HPDE6-E6E7 (cell line): ENCODE measurements around the gene TMEM164.
"Not testable (repeated sequence)": the region's sequence is repeated elsewhere in the genome, so short reads cannot be mapped to it uniquely, and the experiment has no call there.

Source experiments
- DNase-seq: peaks from one replicate; pipeline ENCODE4 v3.0.0; 2011; ENCODE audit warnings: missing footprints; ENCODE audit errors: extremely low spot score

TMEM164 gene

DNA sequence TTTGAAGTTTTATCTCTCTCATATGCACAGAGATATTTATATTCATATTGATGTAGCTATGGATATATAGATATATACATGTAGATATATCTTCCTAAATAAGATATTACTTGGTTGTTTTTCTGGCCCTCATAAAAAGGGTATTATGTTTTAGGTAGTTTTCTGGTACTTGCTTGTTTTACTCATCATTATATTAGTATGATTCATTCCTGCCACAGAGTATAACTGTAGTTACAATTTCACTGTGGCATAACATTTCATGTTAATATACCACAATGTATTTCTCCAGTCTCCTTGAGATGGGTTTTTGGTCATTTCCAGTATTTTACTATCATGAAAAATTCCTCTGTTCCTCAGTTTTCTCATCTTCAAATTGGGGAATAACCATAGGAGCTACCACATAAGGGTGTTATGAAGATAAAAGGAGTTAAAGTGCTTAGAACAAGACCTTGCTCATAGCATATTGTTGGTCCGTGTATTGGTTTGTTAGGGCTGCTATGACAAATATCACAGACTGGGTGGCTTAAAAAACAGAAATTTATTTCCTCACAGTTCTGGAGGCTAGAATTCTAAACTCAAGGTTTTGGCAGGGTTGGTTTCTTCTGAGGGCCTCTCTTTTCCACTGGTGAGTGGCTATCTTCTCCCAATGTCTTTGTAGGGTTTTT is 129.7 kb downstream of the TMEM164 start:
- no peak for DNase-seq

DNA sequence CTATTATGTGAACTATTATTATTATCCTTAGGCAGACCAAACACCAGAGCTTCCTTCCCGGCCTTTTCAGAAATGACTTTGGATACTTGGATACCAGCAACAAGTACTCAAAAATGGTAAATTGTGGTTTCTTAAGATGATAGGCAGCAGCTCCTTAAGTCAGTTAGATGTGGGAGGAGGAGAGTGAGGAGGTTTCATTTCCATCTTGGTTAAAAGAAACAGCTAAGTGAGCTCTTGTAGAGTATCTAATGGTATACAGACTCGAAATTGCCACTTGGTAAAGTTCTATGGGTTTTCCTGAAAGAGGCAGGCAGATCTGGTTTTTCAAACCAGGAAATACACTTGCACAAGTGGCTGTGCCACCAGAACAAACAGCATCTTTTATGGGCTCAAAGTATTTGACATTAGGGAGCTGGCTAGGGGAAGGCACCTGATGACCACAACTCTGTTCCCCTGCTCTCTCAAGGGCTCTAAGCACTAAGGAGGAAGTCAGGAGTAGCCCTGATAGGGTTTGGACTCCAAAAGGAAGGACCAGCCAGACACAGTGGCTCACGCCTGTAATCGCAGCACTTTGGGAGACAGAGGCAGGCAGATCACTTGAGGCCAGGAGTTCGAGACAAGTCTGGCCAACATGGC is 130.9 kb downstream of the TMEM164 start:
- DNase-seq = no peak

DNA sequence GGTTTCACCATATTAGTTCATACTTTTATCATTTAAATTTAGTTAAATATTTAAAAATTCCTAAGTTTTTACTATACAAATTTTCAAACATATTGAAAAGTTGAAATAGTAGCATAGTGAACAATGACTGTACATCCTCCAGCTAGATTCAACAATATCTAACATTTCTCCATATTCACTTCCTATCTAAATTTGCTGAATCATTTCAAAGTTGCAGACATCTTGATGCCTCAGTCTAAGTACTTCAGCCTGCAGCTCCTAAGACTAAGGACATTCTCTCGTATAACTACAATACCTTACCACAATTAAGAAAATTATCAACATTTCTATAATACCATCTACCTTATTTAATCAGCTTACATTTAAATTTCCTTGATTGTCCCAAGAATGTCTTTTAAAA is 132.7 kb downstream of the TMEM164 start:
- no peak for DNase-seq

DNA sequence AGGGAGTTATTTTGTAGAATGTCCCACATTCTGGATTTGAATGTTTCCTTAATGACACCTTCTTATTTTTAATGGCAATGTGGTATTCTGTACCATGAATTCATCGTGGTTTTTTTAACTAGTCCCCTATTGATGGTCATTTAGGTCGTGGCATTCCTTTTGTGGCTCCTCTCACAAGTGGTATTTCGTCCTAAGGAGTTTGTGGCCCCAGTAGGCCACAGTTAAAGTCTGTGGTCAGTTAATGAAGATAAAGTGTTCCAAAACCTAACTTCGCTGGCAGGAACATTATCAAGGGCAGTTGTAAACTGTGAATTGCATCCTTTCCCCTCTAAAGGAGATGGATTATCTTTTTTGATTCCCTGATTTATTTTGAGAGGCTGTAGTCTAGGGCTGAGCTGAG is 133.2 kb downstream of the TMEM164 start:
- no peak for DNase-seq

DNA sequence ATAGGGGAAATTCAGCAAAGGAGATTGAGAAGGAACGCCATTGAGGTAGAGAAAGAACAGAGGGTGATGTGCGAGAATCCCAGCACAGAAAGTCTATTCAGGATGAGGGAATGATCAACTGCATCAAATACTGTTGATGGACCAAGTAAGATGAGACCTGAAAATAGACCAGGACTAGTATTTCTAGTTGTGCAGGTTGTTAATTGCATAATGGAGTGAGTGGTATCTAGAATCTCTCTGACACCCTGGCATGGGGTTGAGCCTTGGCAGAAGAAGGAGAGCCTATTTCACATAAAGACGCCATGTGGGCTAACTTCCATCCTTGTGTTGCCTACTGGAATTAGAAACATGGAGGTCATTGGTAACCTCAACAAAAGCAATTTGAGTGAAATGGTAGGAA is 135.6 kb downstream of the TMEM164 start:
- no peak for DNase-seq

DNA sequence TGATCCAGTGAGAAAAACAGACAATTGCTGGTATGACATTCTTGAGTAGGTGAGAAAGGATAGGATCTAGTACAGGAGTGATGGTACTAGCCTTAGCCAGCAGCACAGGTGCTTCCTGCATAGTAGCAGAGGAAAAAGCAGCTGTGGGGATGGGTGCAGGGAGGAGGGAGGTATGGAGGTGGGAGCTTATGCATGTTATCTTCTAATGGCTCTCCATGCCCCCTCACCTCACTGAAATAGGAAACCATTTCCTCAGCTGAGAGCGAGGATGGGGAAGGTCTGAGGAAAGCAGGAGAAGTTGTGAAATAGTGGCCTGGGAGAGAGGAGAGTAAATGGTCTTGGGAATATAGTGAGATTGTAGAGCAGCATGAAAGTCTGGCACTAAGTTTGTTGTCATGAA is 136.3 kb downstream of the TMEM164 start:
- no peak for DNase-seq

DNA sequence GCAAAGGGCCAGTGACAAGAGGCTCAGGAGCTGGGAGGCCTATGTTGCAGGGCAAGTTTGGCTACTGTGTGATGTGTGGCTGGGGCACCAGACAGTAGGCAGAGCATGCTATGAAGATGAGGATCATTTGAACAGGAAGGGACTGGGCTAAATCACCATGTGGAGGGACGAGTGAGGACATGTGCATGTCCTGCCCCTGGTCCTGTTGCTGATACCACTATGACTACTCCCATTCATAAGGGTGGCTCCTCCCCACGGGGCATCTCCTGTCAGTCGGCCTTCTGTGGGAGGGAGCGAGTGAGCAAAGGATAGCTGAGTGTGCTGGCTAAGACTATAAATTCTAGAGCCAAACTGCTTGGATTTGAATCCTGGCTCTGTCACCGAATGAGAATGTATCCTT is 139.2 kb downstream of the TMEM164 start:
- peak; percentile 69 for DNase-seq

DNA sequence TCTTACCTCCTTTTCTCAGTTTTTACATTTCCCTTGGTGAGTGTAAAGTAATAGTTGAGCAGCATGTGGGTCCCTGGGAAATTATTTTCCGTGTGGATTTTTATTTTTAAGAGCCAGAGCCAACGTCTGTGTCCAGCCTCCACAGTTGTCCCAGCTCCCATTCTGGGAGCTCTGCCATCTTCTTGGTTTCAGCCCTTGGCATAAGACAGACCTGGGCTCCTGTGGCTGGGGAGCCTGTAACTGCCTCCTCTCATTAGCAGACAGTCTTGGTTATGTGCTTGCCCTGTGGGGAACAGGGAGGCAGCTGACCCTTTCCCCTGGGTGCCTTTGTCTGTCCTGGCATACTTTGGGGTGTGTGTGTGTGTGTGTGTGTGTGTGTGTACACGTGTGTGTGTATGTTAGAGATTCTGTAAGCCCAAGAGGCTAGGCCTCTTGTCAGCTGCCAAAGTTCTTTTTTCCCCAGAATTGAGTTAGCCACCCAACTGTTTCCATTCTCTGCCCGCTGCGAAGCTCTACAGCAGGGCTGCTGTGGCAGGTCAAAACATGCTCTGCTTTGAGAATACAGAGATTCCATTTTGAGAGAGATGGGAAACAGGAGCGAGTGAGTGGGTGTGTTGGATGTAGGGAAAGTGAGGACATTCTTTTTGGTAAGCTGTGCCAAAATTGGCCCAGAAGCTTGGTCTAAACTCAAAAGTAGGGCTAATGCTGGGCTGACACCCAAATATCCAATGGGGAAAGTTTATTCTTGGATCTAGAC is 140.7 kb downstream of the TMEM164 start:
- no peak for DNase-seq

DNA sequence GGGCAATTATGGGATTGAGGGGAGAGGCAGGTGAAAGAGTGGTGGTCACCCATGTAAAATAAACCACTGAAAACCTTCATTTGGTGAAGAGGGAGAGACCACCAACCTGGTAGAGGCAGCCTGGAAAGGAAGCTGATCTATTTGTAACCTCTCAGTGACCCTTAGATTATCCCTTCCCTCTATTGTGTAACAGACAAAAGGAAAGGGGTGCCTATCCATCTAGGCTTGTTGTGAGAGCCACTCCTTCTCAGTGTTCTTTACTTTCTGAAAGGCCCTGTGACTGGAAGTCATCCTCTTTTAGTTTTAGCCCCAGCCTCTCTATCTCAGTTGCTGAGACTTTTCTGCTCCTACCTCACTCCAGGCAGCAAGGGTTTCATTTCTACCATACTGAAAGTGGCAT is 142.4 kb downstream of the TMEM164 start:
- no peak for DNase-seq

DNA sequence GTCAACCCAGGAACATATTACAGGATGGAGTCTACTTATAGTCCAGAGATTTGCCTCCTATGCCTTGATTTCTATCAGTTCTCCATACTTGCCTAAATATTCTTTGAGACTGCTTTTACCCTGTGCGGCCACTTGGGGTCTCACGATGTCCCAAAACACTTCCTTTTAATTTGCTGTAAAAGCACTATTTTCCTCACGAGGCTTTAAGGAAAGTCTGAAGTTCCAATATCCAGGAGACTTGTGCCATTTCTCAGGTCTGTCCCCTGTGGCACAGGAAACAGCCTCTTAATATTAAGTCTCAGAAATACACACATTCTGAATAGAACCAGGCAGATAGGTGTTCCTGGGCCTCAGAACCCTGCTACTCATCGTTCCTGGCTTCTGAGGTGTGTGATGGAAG is 142.9 kb downstream of the TMEM164 start:
- no peak for DNase-seq

DNA sequence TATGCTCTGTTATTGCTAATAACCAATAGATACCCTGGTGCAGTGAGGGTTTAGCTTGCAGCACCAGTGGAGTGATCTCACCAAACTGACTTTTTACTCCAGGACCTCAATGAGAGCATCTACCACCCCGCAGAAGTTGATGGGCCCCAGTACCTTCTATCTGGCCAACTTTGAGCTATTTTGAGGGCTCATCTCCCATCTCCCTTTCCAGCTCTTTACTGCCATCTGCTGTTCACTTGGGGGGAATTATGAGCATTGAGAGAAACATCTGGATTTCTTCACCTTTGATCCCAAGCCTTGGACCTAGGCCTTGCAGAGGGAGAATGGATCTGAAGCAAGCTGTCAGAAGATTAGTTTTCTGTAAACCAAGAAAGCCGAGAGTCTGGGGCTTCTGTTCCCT is 143.6 kb downstream of the TMEM164 start:
- no peak for DNase-seq

DNA sequence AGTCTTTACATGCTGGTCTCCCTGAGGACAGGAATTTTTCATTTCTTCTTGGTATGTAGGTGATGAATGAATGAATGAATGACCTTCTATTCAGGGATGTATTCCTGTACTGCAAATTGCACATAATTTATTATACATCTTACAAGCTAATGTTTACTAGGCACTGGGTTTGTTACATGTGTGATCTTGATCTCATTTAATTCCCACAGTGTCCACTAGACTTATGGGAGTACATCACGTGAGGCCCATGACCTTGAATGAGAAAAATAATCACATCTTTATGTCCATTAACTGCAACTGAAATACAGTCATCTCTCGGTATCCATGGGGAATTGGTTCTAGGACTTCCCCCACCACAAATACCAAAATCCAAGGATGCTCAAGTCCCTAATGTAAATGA is 150.3 kb downstream of the TMEM164 start:
- DNase-seq = no peak

DNA sequence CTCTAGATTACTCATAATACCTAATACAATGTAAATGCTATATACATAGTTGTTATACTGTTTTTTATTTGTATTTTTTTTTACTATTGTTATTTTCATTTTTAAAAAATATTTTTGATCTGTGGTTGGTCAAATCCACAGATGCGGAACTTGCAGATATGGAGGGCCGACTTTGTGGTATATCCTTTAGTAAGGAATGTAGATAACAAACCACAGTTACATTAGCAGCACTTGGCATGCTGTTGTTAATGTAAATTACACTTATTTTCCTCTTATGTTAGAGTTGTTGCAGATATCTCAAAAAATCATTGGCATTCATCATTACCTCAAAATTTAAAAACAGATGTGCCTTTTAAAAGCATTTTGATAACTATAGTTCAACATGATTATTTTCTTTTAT is 151.0 kb downstream of the TMEM164 start:
- no peak for DNase-seq

DNA sequence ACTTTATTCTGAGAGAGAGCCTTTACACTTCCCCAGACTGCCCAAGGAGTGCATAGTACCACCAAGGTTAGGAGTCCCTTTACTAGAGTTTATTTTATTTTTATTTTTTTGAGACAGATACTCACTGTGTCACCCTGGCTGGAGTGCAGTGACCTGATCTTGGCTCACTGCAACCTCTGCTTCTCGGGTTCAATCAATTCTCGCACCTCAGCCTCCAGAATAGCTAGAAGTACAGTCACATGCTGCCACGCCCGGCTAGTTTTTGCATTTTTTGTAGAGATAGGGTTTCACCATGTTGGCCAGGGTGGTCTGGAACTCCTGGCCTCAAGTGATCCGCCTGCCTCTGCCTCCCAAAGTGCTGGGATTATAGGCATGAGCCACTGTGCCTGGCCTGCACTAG is 151.4 kb downstream of the TMEM164 start:
- DNase-seq = not testable (repeated sequence)

DNA sequence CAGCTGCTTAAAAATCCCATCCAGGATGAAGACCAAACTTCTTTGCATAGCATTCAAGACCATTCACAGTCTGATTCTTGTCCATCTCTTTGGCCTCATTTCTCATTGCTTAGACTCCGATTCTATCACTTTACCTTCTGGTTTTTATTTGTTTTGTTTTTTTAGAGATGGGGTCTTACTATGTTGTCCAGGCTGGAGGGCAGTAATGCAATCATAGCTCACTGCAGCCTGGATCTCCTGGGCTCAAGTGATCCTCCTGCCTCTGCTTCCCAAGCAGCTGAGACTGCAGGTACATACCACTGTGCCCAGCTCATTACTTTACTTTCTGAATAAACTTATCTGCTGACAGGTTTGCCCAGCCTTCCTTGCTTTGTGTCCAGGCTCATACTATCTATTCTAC is 152.8 kb downstream of the TMEM164 start:
- DNase-seq = no peak

DNA sequence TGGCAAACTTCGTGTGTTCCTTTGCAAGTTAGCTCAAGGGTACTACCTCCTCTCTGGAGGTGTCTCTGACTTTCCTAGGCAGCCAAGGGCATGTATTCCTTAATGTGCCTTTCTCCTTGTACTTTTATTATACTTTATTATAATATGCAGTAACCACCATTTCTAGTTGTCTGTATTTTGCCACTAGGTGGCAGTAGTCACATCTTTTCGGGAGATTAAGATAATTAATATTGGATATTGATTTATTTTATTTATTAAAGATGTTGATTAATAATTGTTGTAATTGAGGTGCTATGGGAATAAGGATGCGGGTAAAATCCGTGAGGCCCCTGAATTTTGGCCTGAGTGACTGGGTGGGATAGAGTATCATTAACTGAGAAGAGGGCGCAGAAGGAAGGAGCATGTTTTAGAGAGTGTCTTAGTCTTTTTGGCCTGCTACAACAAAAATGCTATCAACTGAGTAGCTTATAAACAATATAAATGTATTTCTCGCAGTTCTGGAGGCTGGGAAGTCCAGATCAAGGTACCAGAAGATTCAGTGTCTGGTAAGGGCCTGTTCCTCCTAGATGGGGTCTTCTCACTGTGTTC is 153.3 kb downstream of the TMEM164 start:
- no peak for DNase-seq

DNA sequence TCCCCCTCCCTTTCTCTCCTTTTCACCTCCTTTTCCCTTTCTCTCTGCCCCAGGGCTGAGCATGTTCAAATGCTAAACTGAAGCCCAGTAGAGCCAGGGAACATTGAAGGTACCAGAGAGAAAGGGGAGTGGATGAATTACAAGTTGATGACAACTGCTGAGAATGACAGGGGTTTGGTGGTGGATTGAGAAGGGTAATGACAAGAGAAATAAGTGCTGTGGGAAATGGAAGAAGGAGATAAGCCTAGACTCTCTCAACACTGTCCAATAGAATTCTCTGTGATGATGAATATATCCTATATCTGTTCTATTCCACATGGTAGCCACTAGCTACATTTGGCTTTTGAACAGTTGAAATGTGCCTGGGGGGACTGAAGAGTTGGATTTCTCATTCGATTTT is 154.5 kb downstream of the TMEM164 start:
- DNase-seq = no peak

DNA sequence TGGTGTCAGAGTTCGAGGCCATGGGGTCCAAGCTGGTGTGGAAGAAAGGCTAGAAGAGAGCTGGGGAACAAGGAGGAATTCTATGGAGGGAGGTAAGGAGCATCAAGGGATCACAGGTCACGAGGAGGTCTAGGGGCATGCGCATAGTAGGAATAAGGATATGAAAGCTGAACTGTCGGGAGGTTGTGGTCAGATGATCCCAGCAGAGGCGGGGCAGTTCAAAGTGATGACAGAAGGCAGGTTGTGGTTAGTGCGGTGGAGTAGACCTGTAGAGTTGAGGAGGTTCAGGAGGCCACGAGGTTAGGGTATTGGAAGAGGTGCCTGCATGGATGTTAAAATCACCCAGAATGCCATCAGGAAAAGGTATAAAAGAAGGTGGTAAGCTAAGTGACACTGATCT is 156.3 kb downstream of the TMEM164 start:
- no peak for DNase-seq

DNA sequence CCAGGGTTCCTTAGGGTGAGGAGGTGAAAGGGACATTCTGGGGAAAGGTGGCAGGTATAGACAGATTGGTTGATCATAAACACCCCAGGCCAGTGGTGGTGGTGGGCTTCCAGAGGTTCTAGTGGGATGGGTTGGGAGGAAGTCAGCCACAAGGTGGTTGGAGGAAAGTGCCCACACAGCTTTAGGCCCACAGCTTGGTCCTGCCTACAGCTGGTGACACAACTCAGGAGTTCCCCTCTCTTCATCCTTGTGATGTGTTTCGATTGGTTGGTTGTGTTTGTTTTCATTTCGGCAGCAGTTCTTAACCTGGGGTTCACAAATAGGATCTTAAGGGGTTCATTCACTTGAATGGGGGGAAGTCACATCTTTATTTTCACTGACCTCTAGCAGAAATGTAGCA is 157.0 kb downstream of the TMEM164 start:
- DNase-seq = no peak

DNA sequence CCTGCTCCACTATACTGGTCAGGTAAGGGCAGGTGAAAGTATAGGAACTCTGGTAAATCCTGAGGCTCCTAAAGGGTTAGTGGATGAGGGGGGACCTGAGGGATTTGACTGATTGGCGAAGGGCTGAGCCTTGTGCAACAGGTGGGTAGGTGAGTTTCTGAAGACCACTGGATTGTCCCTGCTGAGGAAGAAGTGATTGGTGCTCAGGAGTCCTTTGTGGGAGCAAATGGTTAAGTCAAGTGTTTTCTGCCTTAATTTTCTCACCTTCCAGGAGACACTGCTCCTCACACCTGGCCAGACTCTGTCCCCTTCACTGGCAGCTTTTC is 158.4 kb downstream of the TMEM164 start:
- no peak for DNase-seq

DNA sequence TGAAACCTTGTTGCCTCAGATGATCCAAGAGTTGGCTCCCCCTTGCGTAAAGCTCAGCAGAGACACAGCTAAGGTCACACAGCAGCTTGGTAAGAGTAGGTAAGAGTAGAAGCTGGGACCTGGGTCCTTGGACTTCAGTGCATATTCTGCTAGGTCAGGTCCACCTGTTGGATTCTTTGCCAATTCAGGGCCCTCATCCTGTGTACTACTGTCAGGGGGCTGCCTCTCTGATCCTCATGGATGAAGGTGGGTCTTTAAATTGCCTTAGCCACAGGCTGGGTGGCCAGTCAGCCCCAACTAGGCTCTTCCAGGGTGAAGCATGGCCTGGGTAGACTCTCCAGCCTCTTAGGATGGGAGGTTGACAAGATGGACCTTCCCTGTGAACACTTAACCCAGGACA is 159.2 kb downstream of the TMEM164 start:
- DNase-seq = no peak

DNA sequence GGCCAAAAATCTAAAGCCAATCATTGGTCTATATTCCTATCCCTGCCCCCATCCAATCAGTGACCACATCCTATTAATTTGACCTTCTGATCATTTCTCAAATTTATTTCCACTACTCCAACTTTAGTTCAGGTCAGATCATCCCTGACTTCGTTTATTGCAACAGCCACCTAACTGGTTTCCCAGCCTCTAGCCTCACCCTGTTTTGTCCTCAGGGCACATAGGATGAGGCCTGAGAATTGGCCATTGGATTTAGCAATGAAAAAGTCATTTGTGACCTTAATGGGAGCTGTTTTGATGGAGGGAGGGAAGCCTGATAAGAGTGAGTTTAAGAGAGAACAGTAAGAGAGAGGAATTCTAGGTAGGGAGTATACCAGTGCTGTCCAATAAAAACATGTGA is 160.0 kb downstream of the TMEM164 start:
- no peak for DNase-seq

DNA sequence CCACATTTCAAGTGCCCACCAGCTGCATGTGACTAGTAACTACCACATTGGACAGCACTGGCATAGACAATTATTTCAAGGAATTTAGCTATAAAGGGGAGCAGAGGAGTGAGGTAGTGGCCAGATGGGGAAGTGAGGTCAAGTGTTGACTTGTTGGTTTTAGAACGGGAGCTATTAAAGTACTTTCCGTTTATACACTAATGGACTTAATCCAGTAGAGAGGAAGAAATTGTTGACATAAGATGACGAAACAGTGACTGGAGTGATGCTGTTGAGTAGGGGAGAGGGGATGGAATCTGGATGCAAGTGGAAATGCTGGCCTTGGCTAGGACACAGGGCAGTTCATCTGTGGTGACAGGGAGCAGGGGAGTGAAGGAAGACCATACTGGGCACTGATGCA is 160.6 kb downstream of the TMEM164 start:
- DNase-seq = no peak
